ENCODE data around the gene S100Z. TPM values are rescaled to one million over a fixed set of nuclear protein-coding genes. Genes with fewer than 3 reads are reported as not detected.

Gene S100Z
- total RNA-seq, 1 experiment from 2014 or later: not detected

DNA sequence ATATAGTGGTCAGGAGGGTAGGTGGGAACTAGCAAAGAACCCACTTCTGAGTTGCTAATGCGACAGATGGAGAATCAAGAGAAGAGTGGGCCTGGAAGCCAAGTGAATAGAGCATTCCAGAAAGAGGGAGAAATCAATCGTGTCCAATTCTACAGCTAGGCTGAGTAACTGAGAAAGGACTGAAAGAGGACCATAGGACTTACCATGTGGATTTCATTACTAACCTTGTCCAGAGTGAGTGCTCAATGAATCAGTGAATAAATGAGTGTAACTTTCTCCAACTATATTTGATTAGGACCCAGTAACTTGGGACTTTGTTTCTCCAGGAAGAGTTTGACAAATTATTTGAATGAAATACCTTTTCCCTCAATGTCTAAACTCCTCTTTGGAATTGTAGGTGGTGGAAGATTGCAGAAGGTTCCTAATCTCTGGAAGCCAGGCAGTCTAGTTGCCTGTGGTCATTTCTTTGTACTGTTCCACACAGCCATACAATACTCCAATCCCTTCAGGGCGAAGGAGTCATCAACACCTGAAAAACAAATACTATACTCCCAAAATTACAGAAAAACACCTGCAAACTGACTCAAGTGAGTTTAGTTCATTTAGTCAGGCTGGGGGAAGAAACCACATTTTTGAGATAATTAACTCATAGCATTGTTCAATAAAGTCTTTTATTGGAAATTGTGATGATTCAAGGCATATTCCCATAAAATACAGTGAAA, 33.5 kb upstream of the S100Z start:
- CTCF ChIA-PET: interaction anchor here (0.6 kb wide), 1 partner anchor 50 kb away, joined by 3 read pairs; no protein-coding TSS in a partner anchor
- Mint-ChIP-seq H3K27ac (no peak overlapping the region), H3K36me3 (peaks cover 11% of the 10 kb centered on the region), H3K4me1 (peaks cover 21% of the 10 kb centered on the region), H3K9me3 (peaks cover under 1% of the 10 kb centered on the region), H3K27me3 (ENCODE audit: low read depth) (peaks cover 17% of the 10 kb centered on the region), H3K4me3 (no peak overlapping the region)
- DNase-seq (ENCODE audit: low spot score): no peak
- ATAC-seq: no peak
- POLR2A ChIA-PET: no interaction called here
- TF ChIP-seq, protein P1, sequence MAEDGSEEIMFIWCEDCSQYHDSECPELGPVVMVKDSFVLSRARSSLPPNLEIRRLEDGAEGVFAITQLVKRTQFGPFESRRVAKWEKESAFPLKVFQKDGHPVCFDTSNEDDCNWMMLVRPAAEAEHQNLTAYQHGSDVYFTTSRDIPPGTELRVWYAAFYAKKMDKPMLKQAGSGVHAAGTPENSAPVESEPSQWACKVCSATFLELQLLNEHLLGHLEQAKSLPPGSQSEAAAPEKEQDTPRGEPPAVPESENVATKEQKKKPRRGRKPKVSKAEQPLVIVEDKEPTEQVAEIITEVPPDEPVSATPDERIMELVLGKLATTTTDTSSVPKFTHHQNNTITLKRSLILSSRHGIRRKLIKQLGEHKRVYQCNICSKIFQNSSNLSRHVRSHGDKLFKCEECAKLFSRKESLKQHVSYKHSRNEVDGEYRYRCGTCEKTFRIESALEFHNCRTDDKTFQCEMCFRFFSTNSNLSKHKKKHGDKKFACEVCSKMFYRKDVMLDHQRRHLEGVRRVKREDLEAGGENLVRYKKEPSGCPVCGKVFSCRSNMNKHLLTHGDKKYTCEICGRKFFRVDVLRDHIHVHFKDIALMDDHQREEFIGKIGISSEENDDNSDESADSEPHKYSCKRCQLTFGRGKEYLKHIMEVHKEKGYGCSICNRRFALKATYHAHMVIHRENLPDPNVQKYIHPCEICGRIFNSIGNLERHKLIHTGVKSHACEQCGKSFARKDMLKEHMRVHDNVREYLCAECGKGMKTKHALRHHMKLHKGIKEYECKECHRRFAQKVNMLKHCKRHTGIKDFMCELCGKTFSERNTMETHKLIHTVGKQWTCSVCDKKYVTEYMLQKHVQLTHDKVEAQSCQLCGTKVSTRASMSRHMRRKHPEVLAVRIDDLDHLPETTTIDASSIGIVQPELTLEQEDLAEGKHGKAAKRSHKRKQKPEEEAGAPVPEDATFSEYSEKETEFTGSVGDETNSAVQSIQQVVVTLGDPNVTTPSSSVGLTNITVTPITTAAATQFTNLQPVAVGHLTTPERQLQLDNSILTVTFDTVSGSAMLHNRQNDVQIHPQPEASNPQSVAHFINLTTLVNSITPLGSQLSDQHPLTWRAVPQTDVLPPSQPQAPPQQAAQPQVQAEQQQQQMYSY (CRISPR knock-in tag; IDR thresholded peaks at IDR 0.05): no peak
- no peak for TF ChIP-seq ZNF121 (CRISPR knock-in tag; IDR thresholded peaks at IDR 0.05)
- no peak for TF ChIP-seq GTF2I (CRISPR knock-in tag; conservative IDR thresholded peaks at IDR 0.05)
- TF ChIP-seq, protein P2, sequence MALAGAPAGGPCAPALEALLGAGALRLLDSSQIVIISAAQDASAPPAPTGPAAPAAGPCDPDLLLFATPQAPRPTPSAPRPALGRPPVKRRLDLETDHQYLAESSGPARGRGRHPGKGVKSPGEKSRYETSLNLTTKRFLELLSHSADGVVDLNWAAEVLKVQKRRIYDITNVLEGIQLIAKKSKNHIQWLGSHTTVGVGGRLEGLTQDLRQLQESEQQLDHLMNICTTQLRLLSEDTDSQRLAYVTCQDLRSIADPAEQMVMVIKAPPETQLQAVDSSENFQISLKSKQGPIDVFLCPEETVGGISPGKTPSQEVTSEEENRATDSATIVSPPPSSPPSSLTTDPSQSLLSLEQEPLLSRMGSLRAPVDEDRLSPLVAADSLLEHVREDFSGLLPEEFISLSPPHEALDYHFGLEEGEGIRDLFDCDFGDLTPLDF (CRISPR knock-in tag; IDR thresholded peaks at IDR 0.05): no peak
- TF ChIP-seq, protein P3, sequence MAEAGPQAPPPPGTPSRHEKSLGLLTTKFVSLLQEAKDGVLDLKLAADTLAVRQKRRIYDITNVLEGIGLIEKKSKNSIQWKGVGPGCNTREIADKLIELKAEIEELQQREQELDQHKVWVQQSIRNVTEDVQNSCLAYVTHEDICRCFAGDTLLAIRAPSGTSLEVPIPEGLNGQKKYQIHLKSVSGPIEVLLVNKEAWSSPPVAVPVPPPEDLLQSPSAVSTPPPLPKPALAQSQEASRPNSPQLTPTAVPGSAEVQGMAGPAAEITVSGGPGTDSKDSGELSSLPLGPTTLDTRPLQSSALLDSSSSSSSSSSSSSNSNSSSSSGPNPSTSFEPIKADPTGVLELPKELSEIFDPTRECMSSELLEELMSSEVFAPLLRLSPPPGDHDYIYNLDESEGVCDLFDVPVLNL (CRISPR knock-in tag; IDR thresholded peaks at IDR 0.05; ENCODE audit: borderline replicate concordance, low read depth): no peak
- no peak for TF ChIP-seq HMGXB4 (CRISPR knock-in tag; IDR thresholded peaks at IDR 0.05)
- no peak for TF ChIP-seq JUN (CRISPR knock-in tag; IDR thresholded peaks at IDR 0.05)
- TF ChIP-seq RORB (CRISPR knock-in tag; IDR thresholded peaks at IDR 0.05): no peak
- no peak for TF ChIP-seq ZNF671 (CRISPR knock-in tag; IDR thresholded peaks at IDR 0.05)
- TF ChIP-seq ZNF219 (CRISPR knock-in tag; IDR thresholded peaks at IDR 0.05; ENCODE audit: borderline replicate concordance): no peak
- no peak for TF ChIP-seq MYBL2 (CRISPR knock-in tag; IDR thresholded peaks at IDR 0.05)

DNA sequence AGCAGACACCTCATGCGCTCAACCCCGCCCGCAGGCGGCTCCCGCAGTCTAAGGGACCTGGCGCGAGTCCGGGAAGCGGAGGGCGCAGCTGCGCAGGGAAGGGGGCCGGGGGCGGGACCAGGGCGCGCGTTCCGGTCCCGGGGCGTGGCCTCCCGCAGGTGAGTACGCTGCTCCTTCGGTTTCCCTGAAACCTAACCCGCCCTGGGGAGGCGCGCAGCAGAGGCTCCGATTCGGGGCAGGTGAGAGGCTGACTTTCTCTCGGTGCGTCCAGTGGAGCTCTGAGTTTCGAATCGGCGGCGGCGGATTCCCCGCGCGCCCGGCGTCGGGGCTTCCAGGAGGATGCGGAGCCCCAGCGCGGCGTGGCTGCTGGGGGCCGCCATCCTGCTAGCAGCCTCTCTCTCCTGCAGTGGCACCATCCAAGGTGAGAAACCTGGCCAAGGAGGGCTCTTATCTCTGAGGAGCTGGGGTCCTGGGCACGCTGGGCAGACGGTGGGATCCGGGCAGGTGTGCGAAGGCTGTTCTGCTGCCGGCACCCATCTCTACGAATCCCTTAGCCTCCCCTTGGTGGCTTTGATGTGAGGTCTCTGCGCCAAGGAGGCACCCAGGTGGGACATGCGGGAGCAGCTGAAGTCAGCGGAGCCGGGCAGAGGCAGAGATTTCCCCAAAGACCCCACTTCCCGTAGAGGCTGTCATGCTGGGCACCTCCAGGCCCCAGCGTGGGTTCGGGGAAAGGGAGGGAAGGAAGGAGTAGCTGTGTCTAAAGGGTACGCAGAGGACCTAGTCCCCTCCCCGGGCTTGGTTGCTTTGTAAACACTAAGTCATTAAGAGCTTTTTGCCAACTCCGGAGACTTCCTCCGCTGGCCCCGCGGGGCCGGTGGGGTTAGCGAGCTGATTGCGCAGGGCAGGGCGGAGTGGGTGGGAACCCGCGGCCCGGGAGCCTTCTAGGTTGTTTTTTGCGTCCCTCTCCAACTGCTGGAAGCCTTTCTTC, 30.7 kb upstream of the S100Z start, which contains the start of gene F2RL1:
Gene F2RL1, plus strand, starts transcription at position 187 of the 988 bp plus-strand sequence. Its CDS starts 153 bp downstream, at position 340.
- DNase-seq (ENCODE audit: low spot score): peak; percentile 95
- POLR2A ChIA-PET: interaction anchor here (0.6 to 4.0 kb wide), 9 partner anchors 11 to 349 kb away, joined by 3 to 73 read pairs (median 3); partner anchors contain the start of gene AGGF1
- Mint-ChIP-seq H3K4me3 (peak within 1 kb of the TSS; percentile 91), H3K27ac (peak within 1 kb of the TSS; percentile 99), H3K27me3 (ENCODE audit: low read depth) (peaks cover 16% of the 10 kb centered on the region), H3K9me3 (no peaks in the 10 kb centered on the region), H3K36me3 (peaks cover 10% of the 10 kb centered on the region), H3K4me1 (peaks cover 24% of the 10 kb centered on the region)
- ATAC-seq: peak; percentile 88
- CTCF ChIA-PET: interaction anchor here (1.0 to 3.1 kb wide), 6 partner anchors 12 to 416 kb away, joined by 3 to 27 read pairs (median 6); partner anchors contain the start of gene IQGAP2
- TF ChIP-seq, protein P4, sequence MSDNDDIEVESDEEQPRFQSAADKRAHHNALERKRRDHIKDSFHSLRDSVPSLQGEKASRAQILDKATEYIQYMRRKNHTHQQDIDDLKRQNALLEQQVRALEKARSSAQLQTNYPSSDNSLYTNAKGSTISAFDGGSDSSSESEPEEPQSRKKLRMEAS (CRISPR knock-in tag; IDR thresholded peaks at IDR 0.05): peak; percentile 73
- TF ChIP-seq USF1 (CRISPR knock-in tag; IDR thresholded peaks at IDR 0.05): peak; percentile 25; the same call in 1 of the 2 replicates
- TF ChIP-seq FOXK1 (CRISPR knock-in tag; IDR thresholded peaks at IDR 0.05): peak; percentile 38
- no peak for TF ChIP-seq RORB (CRISPR knock-in tag; IDR thresholded peaks at IDR 0.05)
- peak; percentile 78 for TF ChIP-seq SP1 (CRISPR knock-in tag; conservative IDR thresholded peaks at IDR 0.05)
- TF ChIP-seq E2F5 (CRISPR knock-in tag; IDR thresholded peaks at IDR 0.05): peak; percentile 67; the same call in 1 of the 2 replicates
- TF ChIP-seq CREM (CRISPR knock-in tag; IDR thresholded peaks at IDR 0.05): no peak
- peak; percentile 87 for TF ChIP-seq ZNF423 (CRISPR knock-in tag; IDR thresholded peaks at IDR 0.05)
